Loucy (cell line): Measurements from ENCODE around the gene SAMD4A.

Source experiments
- CTCF ChIP-seq: fragments of 200-600 bp; sonication (generic); conservative IDR thresholded peaks from 2 replicates; pipeline ENCODE4 v1.5.1; 2014; ENCODE audit warnings: mild to moderate bottlenecking, antibody characterized with exemption, low read length
- EZH2phosphoT487 ChIP-seq: fragments of 200-600 bp; IDR thresholded peaks from 2 replicates; pipeline ENCODE4 v1.6.1; 2018; ENCODE audit warnings: antibody characterized with exemption, mild to moderate bottlenecking, moderate library complexity, borderline replicate concordance

- TF ChIP-seq CTCF (no peak), EZH2phosphoT487 (no peak)
Observed at GRCh38 chr14:54791001-54791400, 224.1 kb downstream of the SAMD4A start.
